ENCODE results near the gene PRDM5.

Gene PRDM5

DNA sequence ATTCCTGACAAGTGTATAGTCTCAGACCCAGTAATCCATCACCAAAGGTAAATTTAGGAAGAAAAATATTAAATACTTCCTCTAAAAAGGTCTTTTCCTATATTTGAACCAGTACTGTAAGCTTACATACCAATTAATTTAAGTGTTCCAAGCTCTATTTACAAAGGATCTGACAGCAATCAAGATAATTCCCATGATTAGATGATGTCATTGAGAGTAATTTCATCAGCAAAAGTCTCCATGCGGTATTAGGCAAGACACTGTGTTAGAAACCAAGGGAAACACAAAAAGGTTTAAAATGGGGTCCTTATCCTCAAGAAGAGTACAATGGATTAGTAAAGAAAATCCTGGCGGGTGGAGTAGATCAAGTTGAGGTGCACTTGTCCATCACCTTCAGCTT is 198.5 kb downstream of the PRDM5 start:
- DNase-seq (ENCODE audit: low read depth, low spot score), result no peak
- H3K27ac ChIP-seq, result no peak overlapping the region

DNA sequence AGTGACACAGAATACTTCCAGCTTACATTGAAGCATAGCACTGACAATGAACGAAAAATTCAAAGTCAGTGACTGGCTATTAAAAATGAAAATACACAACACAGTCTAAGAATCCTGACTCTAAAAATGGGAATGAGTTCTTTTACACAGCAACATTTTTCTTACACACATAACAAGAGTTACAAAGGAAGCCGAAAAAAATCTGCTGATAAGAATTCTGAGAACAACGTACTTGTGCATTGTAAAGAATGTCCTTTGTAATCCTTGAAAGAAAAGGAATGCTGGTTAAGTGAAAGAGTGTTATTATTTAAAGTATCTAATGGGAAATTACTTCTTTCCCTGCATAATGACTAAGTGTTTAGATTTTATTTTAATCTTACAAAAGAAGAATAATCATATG is 199.4 kb downstream of the PRDM5 start:
- no peak for DNase-seq (ENCODE audit: low read depth, low spot score)
- H3K27ac ChIP-seq, result no peak overlapping the region

DNA sequence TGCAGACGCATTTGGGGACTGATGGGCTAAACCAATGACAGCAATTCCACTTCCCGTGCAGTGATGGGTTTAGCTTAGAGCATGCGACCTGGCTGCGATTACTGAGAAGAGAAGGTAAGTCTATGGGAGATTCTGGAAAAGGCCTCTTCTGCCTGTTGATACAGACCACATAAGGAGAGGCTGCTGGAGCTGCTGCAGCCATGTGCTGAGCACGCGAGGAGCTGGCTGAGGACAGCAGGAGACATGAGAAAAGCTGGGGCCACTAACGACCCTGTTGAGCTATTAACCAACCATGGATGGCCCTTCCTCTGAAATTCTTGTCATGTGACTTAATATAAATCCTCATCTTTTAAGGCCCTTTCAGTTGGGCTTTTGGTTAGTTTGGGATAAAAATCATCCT is 199.9 kb downstream of the PRDM5 start:
- DNase-seq (ENCODE audit: low read depth, low spot score), result no peak
- H3K27ac ChIP-seq, result no peak overlapping the region

DNA sequence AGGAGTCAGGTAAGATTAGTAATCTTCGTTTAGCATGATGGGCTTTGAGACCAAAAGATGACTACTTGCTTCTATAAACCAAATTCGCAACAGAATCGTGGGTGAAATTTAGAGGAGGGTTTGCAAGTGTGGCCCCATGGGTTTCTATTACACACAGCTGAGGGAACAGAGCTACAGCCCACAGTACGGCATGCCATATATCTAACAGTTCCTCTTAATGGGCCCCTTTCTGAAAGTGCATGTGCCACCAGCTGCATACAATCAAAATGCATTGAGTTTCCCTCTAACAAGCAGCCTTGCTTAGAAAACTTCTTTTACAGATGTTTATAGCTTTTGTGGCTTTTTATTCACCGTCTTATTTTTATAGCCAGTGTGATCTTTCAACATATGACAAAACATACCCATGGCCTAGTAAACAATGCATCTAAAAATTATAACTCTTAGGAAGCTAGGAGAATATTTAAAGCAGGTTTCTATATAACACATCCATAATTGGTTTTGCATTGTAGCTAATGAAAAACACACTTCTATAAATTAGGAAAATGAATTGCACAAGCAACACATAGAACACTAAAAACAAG is 202.1 kb downstream of the PRDM5 start:
- no peak for DNase-seq (ENCODE audit: low read depth, low spot score)
- H3K27ac ChIP-seq, result no peak overlapping the region

DNA sequence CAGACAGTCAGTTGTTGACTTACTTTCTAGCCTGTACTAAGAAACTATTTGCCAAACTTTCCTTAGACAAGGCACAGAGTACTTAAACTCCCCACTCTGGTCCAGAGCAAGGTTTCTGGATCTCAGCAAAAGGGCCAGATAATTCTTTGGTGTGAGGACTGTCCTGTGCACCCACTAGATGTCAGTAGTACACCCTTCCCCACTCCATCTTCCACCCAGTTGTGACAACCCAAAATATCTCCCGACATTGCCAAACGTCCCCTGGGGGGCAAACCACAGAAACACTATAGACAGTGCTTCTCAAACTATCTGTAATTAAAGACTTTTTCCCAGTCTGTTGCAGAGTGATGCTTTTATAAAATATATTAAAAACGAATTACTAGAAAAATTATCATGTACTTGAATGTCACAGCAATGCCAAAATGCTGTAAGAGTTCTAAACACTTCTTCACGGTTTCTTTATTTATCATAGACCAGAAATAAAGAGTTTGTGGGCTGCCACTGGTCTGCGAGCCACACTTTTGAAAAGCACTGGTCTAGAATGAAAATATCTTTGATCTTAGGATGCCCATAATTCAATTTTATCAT is 203.5 kb downstream of the PRDM5 start:
- no peak overlapping the region for H3K27ac ChIP-seq
- no peak for DNase-seq (ENCODE audit: low read depth, low spot score)

DNA sequence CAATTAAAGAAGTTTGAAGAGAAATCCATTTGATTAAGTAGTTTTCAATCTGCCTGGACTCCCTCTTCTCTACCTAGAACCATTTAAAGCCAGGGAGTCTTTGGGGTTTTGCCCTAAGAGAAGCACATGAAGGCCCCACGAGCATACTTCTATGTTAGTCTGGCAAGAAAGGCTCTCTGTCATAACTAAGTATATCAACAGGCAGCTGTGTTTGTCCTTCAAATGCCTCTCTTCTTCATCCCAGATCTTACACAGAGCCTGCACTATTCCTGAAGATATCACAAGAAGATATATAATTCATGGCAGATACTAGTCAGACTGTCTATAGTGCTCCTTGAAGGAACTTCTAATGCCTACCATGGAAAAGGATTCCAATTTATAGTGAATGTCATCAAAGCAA is 206.2 kb downstream of the PRDM5 start:
- DNase-seq (ENCODE audit: low read depth, low spot score), result no peak
- no peak overlapping the region for H3K27ac ChIP-seq

DNA sequence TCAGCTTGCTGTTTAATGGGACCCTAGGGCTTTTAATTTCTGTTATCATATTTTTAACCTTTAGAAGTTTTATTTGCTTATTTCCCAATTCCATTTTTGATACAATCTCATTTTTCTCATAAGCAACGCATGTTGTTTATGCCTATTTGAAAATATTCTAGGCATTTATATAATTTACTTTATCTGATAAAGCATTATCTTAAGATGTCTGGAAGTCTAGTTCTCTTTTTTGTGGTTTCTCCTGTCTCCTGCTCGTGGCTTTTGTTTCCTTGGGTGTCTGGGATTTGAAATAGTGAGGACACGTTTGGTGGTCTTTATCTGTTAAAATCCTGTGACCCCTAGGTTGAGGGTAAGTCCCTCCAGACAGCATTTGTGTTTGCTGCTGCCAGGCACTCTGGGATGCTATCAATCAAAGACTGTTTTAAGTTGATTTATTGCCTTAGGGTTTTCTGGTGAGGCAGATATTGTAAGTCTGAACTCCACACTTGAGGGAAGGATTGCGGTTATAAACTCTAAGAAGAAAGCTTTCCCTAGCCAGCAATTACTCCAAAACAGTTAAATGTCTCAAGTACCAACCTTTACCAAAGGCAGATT is 208.0 kb downstream of the PRDM5 start:
- no peak overlapping the region for H3K27ac ChIP-seq
- DNase-seq (ENCODE audit: low read depth, low spot score), result no peak

DNA sequence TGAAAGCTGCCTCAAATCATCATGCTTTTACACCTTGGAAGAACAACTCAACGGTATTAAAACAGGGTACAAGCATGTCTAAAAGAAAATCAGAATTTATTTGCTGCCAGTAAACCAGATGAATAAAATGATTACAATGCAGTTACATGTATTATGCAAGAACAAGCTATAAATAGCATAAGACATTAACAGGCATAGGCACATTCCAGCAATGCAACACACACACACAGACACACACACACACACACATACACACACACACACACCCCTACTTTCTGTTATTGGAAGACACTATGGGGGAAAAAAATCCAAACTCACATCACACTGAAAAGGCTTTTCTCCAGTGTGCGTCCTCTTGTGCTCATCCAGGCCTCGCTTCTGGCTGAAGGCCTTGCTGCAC is 212.5 kb downstream of the PRDM5 start:
- H3K27ac ChIP-seq, result no peak overlapping the region
- peak; percentile 46 for DNase-seq (ENCODE audit: low read depth, low spot score)

DNA sequence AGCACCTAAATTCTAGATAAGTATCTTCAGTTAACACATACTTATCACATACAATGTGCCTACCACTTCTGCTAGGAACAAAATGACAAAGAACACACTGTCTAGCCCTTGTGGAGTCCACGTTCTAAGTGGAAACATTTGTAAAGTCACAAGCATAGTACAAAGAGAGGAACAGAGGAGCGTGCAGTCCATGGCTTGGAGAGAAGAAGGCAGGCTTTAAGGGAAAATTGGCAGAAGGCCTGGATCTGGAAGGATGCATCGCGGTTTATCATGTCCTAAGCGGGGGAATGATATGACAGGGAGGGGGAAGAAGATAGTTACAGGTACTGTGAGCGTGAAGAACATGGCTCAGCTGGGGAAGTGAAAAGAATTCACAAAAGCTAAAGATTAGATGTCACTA is 218.0 kb downstream of the PRDM5 start:
- no peak overlapping the region for H3K27ac ChIP-seq
- no peak for DNase-seq (ENCODE audit: low read depth, low spot score)

DNA sequence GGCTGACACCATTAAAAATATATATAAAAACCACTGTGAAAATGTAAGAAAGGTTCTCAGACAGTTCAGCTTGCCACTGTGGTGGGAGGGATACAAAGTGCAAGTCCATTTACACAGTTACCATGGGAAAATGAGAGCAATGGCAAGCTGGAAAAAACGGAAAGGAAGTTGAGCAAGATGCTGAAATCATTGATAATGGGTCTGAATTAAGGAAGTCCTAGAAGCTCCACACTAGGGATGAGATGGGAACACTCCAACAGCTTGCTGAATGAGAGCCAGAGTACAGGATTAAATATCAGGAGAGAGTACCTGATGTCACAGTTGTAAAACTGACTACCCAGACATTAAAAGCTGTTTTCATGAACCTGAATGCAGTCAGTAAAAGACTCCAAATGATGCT is 218.6 kb downstream of the PRDM5 start:
- no peak for DNase-seq (ENCODE audit: low read depth, low spot score)
- H3K27ac ChIP-seq, result no peak overlapping the region

DNA sequence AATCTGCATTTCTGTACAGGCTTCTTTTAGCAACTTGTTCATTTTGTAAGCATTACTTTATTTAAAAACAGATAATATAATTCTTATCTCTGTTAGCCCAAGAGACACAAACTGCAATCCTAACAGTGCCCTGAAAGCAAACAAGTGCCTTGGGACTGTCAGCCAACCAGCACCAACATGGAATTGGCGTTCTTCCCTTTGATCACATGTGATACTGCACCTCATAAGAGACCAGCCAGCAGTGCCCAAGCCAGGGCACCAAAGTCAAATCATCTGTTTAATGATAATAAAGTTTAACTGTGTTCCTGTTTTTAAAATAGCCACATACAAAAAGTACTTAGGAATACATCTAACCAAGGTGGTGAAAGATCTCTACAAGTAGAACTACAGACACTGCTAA is 223.2 kb downstream of the PRDM5 start:
- DNase-seq (ENCODE audit: low read depth, low spot score), result no peak
- no peak overlapping the region for H3K27ac ChIP-seq

DNA sequence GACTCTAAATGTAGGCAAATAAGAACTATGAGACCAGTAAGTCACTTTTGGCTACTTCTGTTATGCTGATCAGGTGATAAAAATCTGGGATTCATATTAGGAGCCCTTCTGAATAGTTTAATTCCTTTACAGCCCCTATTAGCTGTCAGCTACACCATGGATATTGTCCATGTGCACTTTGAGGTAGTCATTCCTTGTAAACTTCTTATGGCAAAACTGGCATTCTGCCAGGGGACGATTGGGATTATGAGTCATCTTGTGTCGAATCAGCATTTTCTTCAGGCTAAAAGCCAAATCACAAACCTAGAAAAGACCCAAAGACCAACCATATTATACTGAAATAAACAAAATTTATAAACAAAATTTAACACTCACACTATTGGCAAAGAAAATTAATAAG is 227.6 kb downstream of the PRDM5 start:
- peak; percentile 16 for DNase-seq (ENCODE audit: low read depth, low spot score)
- no peak overlapping the region for H3K27ac ChIP-seq

DNA sequence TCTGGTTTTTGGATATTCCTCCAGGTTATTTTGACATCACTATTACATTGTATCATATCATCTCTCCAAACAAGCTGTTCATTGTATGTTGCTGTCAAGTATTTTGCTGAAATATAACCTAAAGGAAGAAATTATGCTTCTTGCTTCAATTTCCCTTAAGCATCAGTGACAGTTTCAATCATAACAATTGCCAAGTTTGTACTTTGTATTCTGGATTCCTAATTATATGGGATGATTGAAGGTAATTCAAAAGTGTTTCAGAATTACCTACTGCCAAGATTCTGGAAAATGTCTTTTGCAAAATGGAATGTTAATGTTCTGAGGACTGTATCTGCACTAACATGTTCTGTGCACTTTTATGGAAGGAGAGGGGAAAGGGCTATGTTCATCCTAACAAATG is 228.7 kb downstream of the PRDM5 start:
- DNase-seq (ENCODE audit: low read depth, low spot score), result no peak
- H3K27ac ChIP-seq, result no peak overlapping the region

DNA sequence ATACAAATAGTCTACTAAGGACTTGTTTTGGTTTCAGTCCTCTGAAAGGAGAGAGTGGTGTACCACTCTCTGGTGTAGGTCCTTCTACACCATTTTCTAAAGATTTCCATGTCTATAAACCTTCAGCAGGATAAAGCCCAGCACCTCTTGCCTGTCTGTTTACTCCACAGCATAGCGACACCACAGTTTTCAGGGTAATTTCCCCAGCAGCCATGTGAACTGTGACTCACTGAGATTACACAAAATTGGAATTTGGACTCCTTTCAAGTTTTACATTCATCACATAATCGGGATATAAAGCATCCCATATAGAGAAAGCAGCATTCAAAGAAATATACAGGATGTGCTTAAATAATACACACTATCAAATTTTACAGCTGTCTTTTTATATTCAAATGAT is 229.6 kb downstream of the PRDM5 start:
- DNase-seq (ENCODE audit: low read depth, low spot score), result peak; percentile 72
- no peak overlapping the region for H3K27ac ChIP-seq

DNA sequence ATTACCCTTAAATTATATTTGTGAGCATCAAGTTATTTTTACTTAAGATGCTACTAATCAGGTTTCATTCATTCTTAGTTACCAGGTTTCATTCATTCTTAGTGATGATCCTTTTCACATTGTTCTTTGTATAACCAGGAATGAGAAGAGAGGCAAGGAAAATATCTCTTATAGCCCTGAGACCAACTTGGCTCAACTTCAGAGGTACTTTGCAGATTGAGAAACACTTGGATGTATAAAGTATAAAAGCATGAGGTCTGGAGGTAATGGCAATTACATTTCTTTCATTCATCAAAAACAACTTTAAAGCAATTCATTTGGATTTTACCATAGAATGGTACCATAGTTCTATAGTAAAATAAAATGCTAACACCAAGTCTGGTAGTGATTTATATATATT is 231.0 kb downstream of the PRDM5 start:
- no peak overlapping the region for H3K27ac ChIP-seq
- DNase-seq (ENCODE audit: low read depth, low spot score), result no peak

DNA sequence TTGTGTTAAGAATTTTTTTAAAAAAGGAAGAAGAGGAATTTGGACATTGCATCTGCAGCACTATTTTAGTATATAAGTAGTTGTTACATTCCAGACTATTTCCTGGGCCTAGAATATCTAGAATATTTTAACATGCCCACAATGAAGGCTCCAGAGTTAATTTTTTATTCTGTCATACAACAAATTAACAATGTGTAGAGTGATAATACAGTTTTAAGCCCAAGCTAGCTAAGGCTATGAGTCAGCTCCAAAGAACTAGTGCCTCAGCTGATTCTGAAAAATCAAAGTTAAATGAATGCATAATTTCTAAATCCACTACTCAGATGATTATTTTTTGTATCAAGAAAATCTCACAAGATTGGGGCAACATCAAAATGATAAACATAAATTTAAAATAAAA is 231.4 kb downstream of the PRDM5 start:
- no peak overlapping the region for H3K27ac ChIP-seq
- no peak for DNase-seq (ENCODE audit: low read depth, low spot score)

DNA sequence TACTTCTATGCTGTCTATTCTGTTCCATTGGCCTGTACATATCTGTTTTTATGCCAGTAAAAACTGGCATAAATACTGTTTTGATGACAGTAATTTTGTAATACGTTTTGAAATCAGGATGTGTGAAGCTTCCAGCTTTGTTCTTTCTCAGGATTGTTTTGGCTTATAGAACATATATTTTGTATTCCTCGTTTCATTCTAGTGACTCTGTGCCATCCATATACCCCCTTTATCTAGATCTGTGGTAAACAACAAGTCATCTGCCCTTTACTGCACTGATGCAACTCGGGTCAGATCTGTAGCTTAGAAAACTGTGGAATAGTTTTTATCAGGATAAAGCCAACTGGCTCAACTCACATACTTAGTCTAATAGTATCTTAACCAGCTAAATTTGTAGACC is 233.7 kb downstream of the PRDM5 start:
- no peak overlapping the region for H3K27ac ChIP-seq

DNA sequence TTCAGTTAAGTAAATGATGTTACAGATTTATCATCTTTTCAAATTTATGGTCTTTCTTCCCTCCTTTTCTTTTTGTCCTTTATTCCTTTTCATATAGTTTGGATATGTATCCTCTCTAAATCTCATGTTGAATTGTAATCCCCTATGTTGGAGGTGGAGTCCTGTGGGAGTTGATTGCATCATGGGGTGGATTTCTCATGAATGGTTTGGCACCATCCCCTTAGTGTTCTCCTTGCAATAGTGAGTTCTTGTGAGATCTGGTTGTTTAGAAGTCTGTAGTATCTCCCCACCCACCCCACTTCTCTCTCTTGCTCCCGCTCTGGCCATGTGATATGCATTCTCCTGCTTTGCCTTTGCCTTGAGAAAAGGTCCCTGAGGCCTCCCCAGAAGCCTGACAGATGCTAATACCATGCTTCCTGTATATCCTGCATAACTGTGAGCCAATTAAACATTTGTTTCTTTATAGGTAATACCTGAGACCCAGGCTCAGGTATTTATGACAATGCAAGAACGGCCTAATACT is 236.7 kb downstream of the PRDM5 start:
- no peak overlapping the region for H3K27ac ChIP-seq
- no peak for DNase-seq (ENCODE audit: low read depth, low spot score)

More for the DNA sequence above, 233.7 kb downstream of the PRDM5 start:
- no peak for DNase-seq (ENCODE audit: low read depth, low spot score)

DNA sequence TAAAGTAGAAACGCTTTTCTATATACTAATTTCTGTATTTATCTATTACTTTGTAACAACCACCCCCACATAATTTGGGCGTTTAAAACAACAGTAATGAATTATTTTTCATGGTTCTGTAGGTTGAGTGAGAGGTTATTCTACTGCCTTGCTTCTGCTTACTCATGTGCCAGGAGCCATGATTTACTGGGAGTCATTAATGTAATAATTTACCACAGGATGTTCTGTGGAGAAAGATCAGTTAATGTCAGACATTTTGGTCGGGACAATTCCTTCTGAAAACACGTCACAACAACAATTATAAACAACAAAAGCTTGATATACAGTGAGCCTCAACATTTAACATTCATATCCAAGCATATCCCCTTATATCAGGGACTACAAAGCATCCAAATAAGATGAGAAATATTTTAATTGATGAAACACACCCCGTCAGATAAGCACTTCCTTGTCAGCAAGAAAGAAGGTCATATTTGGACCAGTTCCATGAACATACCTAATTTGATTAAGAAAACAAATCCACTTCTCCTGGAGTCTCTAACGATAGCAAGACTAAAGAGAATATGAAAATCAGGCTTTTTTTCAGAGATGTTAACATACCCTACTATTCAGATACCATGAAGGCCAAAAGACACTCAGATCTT is 238.5 kb downstream of the PRDM5 start:
- no peak for DNase-seq (ENCODE audit: low read depth, low spot score)
- no peak overlapping the region for H3K27ac ChIP-seq

DNA sequence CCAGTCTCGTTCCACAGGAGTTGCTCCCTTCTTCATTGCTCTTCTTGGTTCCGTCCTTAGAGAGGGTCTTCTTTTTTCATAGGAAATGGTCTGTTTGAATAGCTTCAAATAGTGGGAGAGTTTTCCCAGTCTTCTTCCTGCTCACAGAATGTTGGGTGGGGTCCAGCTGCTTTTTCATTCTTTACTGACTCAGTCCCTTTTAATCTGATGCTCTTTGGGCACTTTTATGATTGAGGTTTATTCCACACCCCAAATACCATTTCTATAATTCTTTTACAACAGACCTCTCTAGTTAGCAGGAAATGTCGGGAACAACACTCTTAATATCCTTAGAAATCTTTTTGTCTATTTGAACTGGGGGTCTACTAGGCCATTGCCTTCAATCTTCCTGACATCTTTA is 239.5 kb downstream of the PRDM5 start:
- H3K27ac ChIP-seq, result no peak overlapping the region
- no peak for DNase-seq (ENCODE audit: low read depth, low spot score)

DNA sequence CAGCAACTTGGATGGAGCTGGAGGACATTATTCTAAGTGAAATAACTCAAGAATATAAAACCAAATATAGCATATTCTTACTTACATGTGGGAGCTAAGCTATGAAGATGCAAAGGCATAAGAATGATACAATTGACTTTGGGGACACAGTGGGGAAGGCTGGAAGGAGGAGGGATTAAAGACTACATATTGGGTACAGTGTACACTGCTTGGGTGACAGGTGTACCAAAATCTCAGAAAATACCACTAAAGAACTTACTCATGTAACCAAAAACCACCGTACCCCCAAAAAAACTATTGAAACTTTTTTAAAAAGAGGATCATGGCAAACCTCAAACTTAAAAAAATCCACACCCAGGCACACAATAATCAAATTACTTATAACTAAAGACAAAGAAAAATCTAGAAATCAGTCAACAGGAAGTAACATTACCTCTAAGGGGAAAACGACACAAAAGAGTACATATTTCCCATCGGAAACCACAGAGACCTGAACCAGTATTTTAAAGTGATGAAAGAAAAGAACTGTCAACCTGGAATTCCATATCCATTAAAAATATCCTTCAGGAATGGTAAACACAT is 241.8 kb downstream of the PRDM5 start:
- DNase-seq (ENCODE audit: low read depth, low spot score), result no peak
- H3K27ac ChIP-seq, result no peak overlapping the region

All from epithelial cell of prostate (primary cell).